SU-DHL-6 (cell line): ENCODE data around the gene MYO15B.

Experiments
- H2AFZ ChIP-seq: fragments of 200-600 bp; sonication (generic); 2 replicates; pipeline ENCODE4 v1.6.1; 2014; ENCODE audit warnings: low read depth, mild to moderate bottlenecking, moderate library complexity, mixed read lengths, antibody characterized with exemption, low read length; ENCODE audit not compliant: severe bottlenecking
- H3F3A ChIP-seq: fragments of 200-600 bp; shearing (Covaris generic); 2 replicates; pipeline ENCODE4 v1.6.0; 2016; ENCODE audit warnings: antibody characterized with exemption, mild to moderate bottlenecking; ENCODE audit not compliant: insufficient read depth
- H3K27ac ChIP-seq: fragments of 200-600 bp; sonication (generic); 2 replicates; pipeline ENCODE4 v1.5.1; 2016; ENCODE audit warnings: low read depth, mild to moderate bottlenecking, low read length, moderate library complexity, mixed read lengths
- H3K27me3 ChIP-seq: fragments of 200-600 bp; sonication (generic), shearing (Covaris generic); 2 replicates; pipeline ENCODE4 v1.6.0; 2014; ENCODE audit warnings: mild to moderate bottlenecking, low read length
- H3K36me3 ChIP-seq: fragments of 200-600 bp; sonication (generic); 2 replicates; pipeline ENCODE4 v1.6.1; 2014; ENCODE audit warnings: mild to moderate bottlenecking, low read length, mixed read lengths
- H3K4me2 ChIP-seq: fragments of 300-600, 200-600 bp; shearing (Covaris generic), sonication (generic); 2 replicates; pipeline ENCODE4 v1.6.0; 2014; ENCODE audit warnings: low read length, low read depth, mild to moderate bottlenecking; ENCODE audit not compliant: poor library complexity, severe bottlenecking
- H3K4me3 ChIP-seq: fragments of 200-600 bp; sonication (generic); 2 replicates; pipeline ENCODE4 v1.5.1; 2014; ENCODE audit warnings: antibody characterized with exemption, low read length, mild to moderate bottlenecking, mixed read lengths; ENCODE audit not compliant: insufficient read depth, poor library complexity, severe bottlenecking
- H3K79me2 ChIP-seq: fragments of 200-600 bp; sonication (generic); 2 replicates; pipeline ENCODE4 v1.6.1; 2014; ENCODE audit warnings: mild to moderate bottlenecking, low read length, moderate library complexity; ENCODE audit not compliant: insufficient read depth
- H3K9ac ChIP-seq: fragments of 200-600 bp; sonication (generic); 2 replicates; pipeline ENCODE4 v1.7.0; 2014; ENCODE audit warnings: mild to moderate bottlenecking, low read length
- H3K9me2 ChIP-seq: fragments of 200-600 bp; sonication (generic); replicated peaks from 2 replicates; pipeline ENCODE4 v1.6.1; 2014; ENCODE audit warnings: low read length; ENCODE audit not compliant: insufficient read depth
- H3K9me3 ChIP-seq: fragments of 200-600 bp; sonication (generic); 2 replicates; pipeline ENCODE4 v1.6.1; 2014; ENCODE audit warnings: low read length, mixed read lengths; ENCODE audit not compliant: insufficient read depth
- H4K20me1 ChIP-seq: fragments of 200-600 bp; sonication (generic); 2 replicates; pipeline ENCODE4 v1.6.1; 2014; ENCODE audit warnings: low read depth, mild to moderate bottlenecking, antibody characterized with exemption, low read length, moderate library complexity, mixed read lengths
- CTCF ChIP-seq: fragments of 200-600 bp; sonication (generic); IDR thresholded peaks from one replicate; pipeline ENCODE4 v1.5.1; 2017; ENCODE audit warnings: antibody characterized with exemption, mild to moderate bottlenecking, low read length, moderate library complexity; ENCODE audit not compliant: insufficient read depth, poor library complexity, severe bottlenecking
- EZH2phosphoT487 ChIP-seq: fragments of 200-600 bp; sonication (generic), shearing (Covaris generic); conservative IDR thresholded peaks from 2 replicates; pipeline ENCODE4 v1.6.1; 2018; ENCODE audit warnings: mild to moderate bottlenecking, antibody characterized with exemption, low read length, moderate library complexity, mixed read lengths

Gene MYO15B

GRCh38 chr17:75559958-75560533 is 27.6 kb upstream of the MYO15B start:
- no peaks in the 10 kb centered on the region for H4K20me1 ChIP-seq
- H3K9me2 ChIP-seq: no peaks in the 10 kb centered on the region
- TF ChIP-seq CTCF (no peak), EZH2phosphoT487 (no peak)
- H2AFZ ChIP-seq: no peak overlapping the region
- H3K79me2 ChIP-seq: no peaks in the 10 kb centered on the region
- H3K9ac ChIP-seq: no peak overlapping the region
- no peaks in the 10 kb centered on the region for H3K27me3 ChIP-seq
- no peaks in the 10 kb centered on the region for H3F3A ChIP-seq
- no peak overlapping the region for H3K27ac ChIP-seq
- H3K36me3 ChIP-seq: no peaks in the 10 kb centered on the region
- H3K4me3 ChIP-seq: no peak overlapping the region
- no peak overlapping the region for H3K4me2 ChIP-seq
- H3K9me3 ChIP-seq: no peaks in the 10 kb centered on the region

GRCh38 chr17:75561927-75562603 is 25.5 kb upstream of the MYO15B start:
- no peaks in the 10 kb centered on the region for H3K79me2 ChIP-seq
- no peaks in the 10 kb centered on the region for H3K27me3 ChIP-seq
- no peak overlapping the region for H3K9ac ChIP-seq
- no peaks in the 10 kb centered on the region for H3F3A ChIP-seq
- no peaks in the 10 kb centered on the region for H3K9me3 ChIP-seq
- H3K9me2 ChIP-seq: no peaks in the 10 kb centered on the region
- no peak overlapping the region for H3K4me3 ChIP-seq
- no peak overlapping the region for H3K27ac ChIP-seq
- H3K4me2 ChIP-seq: no peak overlapping the region
- no peaks in the 10 kb centered on the region for H4K20me1 ChIP-seq
- no peaks in the 10 kb centered on the region for H3K36me3 ChIP-seq
- no peak overlapping the region for H2AFZ ChIP-seq
- TF ChIP-seq EZH2phosphoT487 (no peak), CTCF (no peak)

GRCh38 chr17:75563063-75563758 is 24.4 kb upstream of the MYO15B start:
- H3F3A ChIP-seq: no peaks in the 10 kb centered on the region
- H3K27ac ChIP-seq: no peak overlapping the region
- no peaks in the 10 kb centered on the region for H3K36me3 ChIP-seq
- no peaks in the 10 kb centered on the region for H4K20me1 ChIP-seq
- H3K9me3 ChIP-seq: no peaks in the 10 kb centered on the region
- TF ChIP-seq EZH2phosphoT487 (no peak), CTCF (no peak)
- H3K4me3 ChIP-seq: no peak overlapping the region
- H3K4me2 ChIP-seq: no peak overlapping the region
- no peaks in the 10 kb centered on the region for H3K9me2 ChIP-seq
- no peaks in the 10 kb centered on the region for H3K27me3 ChIP-seq
- H3K9ac ChIP-seq: no peak overlapping the region
- H3K79me2 ChIP-seq: no peaks in the 10 kb centered on the region
- no peak overlapping the region for H2AFZ ChIP-seq
